ENCODE results near the gene SOS1.

- TF ChIP-seq SIN3A (IDR thresholded peaks at IDR 0.05; ENCODE audit: borderline replicate concordance, insufficient read depth, low read length): no peak
- TF ChIP-seq POLR2AphosphoS5 (IDR thresholded peaks at IDR 0.05; ENCODE audit: low read depth, low read length): no peak
These were observed 154.8 kb downstream of the SOS1 start for GRCh38 chr2:38966006-38966405.
